Hepatic stellate cell (primary cell): Measurements from ENCODE around the gene CCDC89.
"Not testable (repeated sequence)": the region's sequence is repeated elsewhere in the genome, so short reads cannot be mapped to it uniquely, and the experiment has no call there.

Experiments used
- DNase-seq: peaks from one replicate; pipeline ENCODE4 v3.0.0; 2011; ENCODE audit warnings: low spot score

The CCDC89 gene

GRCh38 chr11:85694385-85694980 is 8.5 kb upstream of the CCDC89 start:
- DNase-seq, result peak; percentile 37

- DNase-seq, result peak; percentile 15
These were observed 723 bp downstream of the CCDC89 start for GRCh38 chr11:85685125-85685819.

- DNase-seq, result peak; percentile 84
These were observed 3.4 kb downstream of the CCDC89 start for GRCh38 chr11:85682330-85683305.

- DNase-seq, result no peak
These were observed 5.1 kb downstream of the CCDC89 start for GRCh38 chr11:85680897-85681296.

- no peak for DNase-seq
These were observed 6.4 kb downstream of the CCDC89 start for GRCh38 chr11:85679576-85679975.

GRCh38 chr11:85673393-85673792 is 12.6 kb downstream of the CCDC89 start:
- no peak for DNase-seq

- no peak for DNase-seq
These were observed 13.7 kb downstream of the CCDC89 start for GRCh38 chr11:85672105-85672902.

- not testable (repeated sequence) for DNase-seq
These were observed 14.9 kb downstream of the CCDC89 start for GRCh38 chr11:85670949-85671663.

GRCh38 chr11:85668157-85668556 is 17.8 kb downstream of the CCDC89 start:
- no peak for DNase-seq

- DNase-seq, result no peak
These were observed 19.3 kb downstream of the CCDC89 start for GRCh38 chr11:85666687-85667086.

- no peak for DNase-seq
These were observed 20.3 kb downstream of the CCDC89 start for GRCh38 chr11:85665733-85666132.

- peak; percentile 90 for DNase-seq
These were observed 21.1 kb downstream of the CCDC89 start, which contains the start of gene CREBZF for GRCh38 chr11:85664615-85665481. TSS of gene CREBZF (minus strand) at chr11:85665129. CDS start at chr11:85664875, 254 bp downstream.

GRCh38 chr11:85663753-85664614 is 22.0 kb downstream of the CCDC89 start:
- peak; percentile 64 for DNase-seq

GRCh38 chr11:85663080-85663752 is 22.8 kb downstream of the CCDC89 start:
- DNase-seq, result no peak

GRCh38 chr11:85661972-85662664 is 23.9 kb downstream of the CCDC89 start:
- peak; percentile 13 for DNase-seq

- DNase-seq, result no peak
These were observed 27.8 kb downstream of the CCDC89 start for GRCh38 chr11:85658180-85658579.

GRCh38 chr11:85656777-85657176 is 29.2 kb downstream of the CCDC89 start:
- DNase-seq, result no peak

GRCh38 chr11:85654343-85654742 is 31.7 kb downstream of the CCDC89 start:
- DNase-seq, result not testable (repeated sequence)
